ENCODE results near the gene METTL6. TPM values are rescaled to one million over a fixed set of nuclear protein-coding genes. Genes with fewer than 3 reads are reported as not detected.

METTL6 gene
- polyA plus RNA-seq, 1 donor (not counting 4 experiments of a cell fraction or from before 2014, with no cell fraction given), result 16.3 TPM

DNA sequence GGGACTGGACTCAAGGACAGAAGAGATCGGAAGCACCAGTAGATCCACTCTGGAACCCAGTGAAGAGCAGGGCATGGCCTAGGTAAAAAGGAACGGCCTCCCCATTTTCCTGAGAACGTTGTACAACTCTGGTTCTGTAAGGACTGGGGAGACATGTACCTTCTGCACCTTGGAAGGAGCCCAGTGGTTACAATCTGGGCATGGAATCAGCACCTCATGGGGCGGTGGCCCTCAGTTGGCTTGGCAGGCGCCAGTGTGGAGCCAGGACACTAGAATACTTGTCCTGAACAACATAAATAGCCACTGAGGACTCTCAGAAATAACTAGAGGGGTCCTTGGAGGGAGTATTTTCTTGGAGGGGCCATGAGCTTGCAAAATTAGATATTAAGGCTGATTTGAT is 25.6 kb upstream of the METTL6 start:
- no peak overlapping the region for H2AFZ ChIP-seq (ENCODE audit: control insufficient read depth, low read length)
- dilution Hi-C loops (cut with MboI; ENCODE audit: extremely low pct_ligation_motif_present, low sequenced_read_pairs), result no loop called here
- H3K4me3 ChIP-seq (ENCODE audit: control insufficient read depth in 2 of 3, extremely low read depth in 1 of 3, insufficient read depth in 2 of 3, low read depth in 1 of 3, low read length in 3 of 3), result no peak overlapping the region
- H3K4me2 ChIP-seq (ENCODE audit: control insufficient read depth, extremely low read depth, insufficient read depth, low read depth, low read length), result no peak overlapping the region
- no peaks in the 10 kb centered on the region for H3K9me3 ChIP-seq (ENCODE audit: control insufficient read depth, low read depth, low read length)
- H3K36me3 ChIP-seq (ENCODE audit: control insufficient read depth in 2 of 2, extremely low read depth in 1 of 2, insufficient read depth in 2 of 2, low read length in 2 of 2), result no peaks in the 10 kb centered on the region
- no peak overlapping the region for H3K27ac ChIP-seq (ENCODE audit: control insufficient read depth, insufficient read depth, low read length)
- no peaks in the 10 kb centered on the region for H4K20me1 ChIP-seq (ENCODE audit: control insufficient read depth, extremely low read depth, insufficient read depth, low read length)
- no peak overlapping the region for H3K9ac ChIP-seq (ENCODE audit: control insufficient read depth, extremely low read depth, insufficient read depth, low read length)
- H3K27me3 ChIP-seq (ENCODE audit: control insufficient read depth, extremely low read depth, insufficient read depth, low read length), result no peaks in the 10 kb centered on the region
- no peaks in the 10 kb centered on the region for H3K79me2 ChIP-seq (ENCODE audit: control insufficient read depth, insufficient read depth, low read length)
- no peaks in the 10 kb centered on the region for H3K4me1 ChIP-seq (ENCODE audit: control insufficient read depth, extremely low read depth, insufficient read depth, low read length)
- TF ChIP-seq, protein P1, sequence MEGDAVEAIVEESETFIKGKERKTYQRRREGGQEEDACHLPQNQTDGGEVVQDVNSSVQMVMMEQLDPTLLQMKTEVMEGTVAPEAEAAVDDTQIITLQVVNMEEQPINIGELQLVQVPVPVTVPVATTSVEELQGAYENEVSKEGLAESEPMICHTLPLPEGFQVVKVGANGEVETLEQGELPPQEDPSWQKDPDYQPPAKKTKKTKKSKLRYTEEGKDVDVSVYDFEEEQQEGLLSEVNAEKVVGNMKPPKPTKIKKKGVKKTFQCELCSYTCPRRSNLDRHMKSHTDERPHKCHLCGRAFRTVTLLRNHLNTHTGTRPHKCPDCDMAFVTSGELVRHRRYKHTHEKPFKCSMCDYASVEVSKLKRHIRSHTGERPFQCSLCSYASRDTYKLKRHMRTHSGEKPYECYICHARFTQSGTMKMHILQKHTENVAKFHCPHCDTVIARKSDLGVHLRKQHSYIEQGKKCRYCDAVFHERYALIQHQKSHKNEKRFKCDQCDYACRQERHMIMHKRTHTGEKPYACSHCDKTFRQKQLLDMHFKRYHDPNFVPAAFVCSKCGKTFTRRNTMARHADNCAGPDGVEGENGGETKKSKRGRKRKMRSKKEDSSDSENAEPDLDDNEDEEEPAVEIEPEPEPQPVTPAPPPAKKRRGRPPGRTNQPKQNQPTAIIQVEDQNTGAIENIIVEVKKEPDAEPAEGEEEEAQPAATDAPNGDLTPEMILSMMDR (optimal IDR thresholded peaks at IDR 0.05 in 1 of 3, IDR thresholded peaks at IDR 0.05 in 1 of 3, conservative IDR thresholded peaks at IDR 0.05 in 1 of 3; ENCODE audit: extremely low read depth in 1 of 3, insufficient read depth in 2 of 3, low read length in 3 of 3), result no peak
- no peak for TF ChIP-seq EZH2 (IDR thresholded peaks at IDR 0.05; ENCODE audit: low read length)
- DNase-seq (ENCODE audit: low read depth, low spot score) (no peak), FAIRE-seq (no peak)
- no peaks in the 10 kb centered on the region for H3K9me1 ChIP-seq (ENCODE audit: control insufficient read depth, extremely low read depth, insufficient read depth, low read length)

DNA sequence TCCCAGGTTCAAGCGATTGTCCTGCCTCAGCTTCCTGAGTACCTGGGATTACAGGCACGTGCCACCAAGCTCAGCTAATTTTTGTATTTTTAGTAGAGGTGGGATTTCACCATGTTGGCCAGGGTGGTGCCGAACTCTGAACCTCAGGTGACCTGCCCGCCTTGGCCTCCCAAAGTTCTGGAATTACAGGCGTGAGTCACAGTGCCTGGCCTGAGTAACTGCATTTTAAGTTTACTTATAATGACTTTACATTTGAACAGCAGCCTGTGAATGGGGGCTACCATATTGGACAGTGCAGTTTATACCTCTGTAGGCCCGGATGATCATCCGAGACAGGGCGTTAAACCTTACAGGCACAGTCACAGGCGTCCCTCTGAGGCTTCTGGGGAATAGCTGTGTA is 24.8 kb upstream of the METTL6 start:
- no peak overlapping the region for H3K4me3 ChIP-seq (ENCODE audit: control insufficient read depth in 2 of 3, extremely low read depth in 1 of 3, insufficient read depth in 2 of 3, low read depth in 1 of 3, low read length in 3 of 3)
- DNase-seq (ENCODE audit: low read depth, low spot score) (no peak), FAIRE-seq (no peak)
- H3K9me3 ChIP-seq (ENCODE audit: control insufficient read depth, low read depth, low read length), result no peaks in the 10 kb centered on the region
- H3K79me2 ChIP-seq (ENCODE audit: control insufficient read depth, insufficient read depth, low read length), result no peaks in the 10 kb centered on the region
- no peaks in the 10 kb centered on the region for H3K4me1 ChIP-seq (ENCODE audit: control insufficient read depth, extremely low read depth, insufficient read depth, low read length)
- H3K27ac ChIP-seq (ENCODE audit: control insufficient read depth, insufficient read depth, low read length), result no peak overlapping the region
- no peaks in the 10 kb centered on the region for H3K36me3 ChIP-seq (ENCODE audit: control insufficient read depth in 2 of 2, extremely low read depth in 1 of 2, insufficient read depth in 2 of 2, low read length in 2 of 2)
- no peaks in the 10 kb centered on the region for H3K9me1 ChIP-seq (ENCODE audit: control insufficient read depth, extremely low read depth, insufficient read depth, low read length)
- no peaks in the 10 kb centered on the region for H3K27me3 ChIP-seq (ENCODE audit: control insufficient read depth, extremely low read depth, insufficient read depth, low read length)
- H4K20me1 ChIP-seq (ENCODE audit: control insufficient read depth, extremely low read depth, insufficient read depth, low read length), result no peaks in the 10 kb centered on the region
- H2AFZ ChIP-seq (ENCODE audit: control insufficient read depth, low read length), result no peak overlapping the region
- TF ChIP-seq, protein P1 (optimal IDR thresholded peaks at IDR 0.05 in 1 of 3, IDR thresholded peaks at IDR 0.05 in 1 of 3, conservative IDR thresholded peaks at IDR 0.05 in 1 of 3; ENCODE audit: extremely low read depth in 1 of 3, insufficient read depth in 2 of 3, low read length in 3 of 3), result no peak
- no peak for TF ChIP-seq EZH2 (IDR thresholded peaks at IDR 0.05; ENCODE audit: low read length)
- dilution Hi-C loops (cut with MboI; ENCODE audit: extremely low pct_ligation_motif_present, low sequenced_read_pairs), result no loop called here
- no peak overlapping the region for H3K9ac ChIP-seq (ENCODE audit: control insufficient read depth, extremely low read depth, insufficient read depth, low read length)
- H3K4me2 ChIP-seq (ENCODE audit: control insufficient read depth, extremely low read depth, insufficient read depth, low read depth, low read length), result no peak overlapping the region
